ENCODE results near the gene SLC30A7. TPM values are rescaled to one million over a fixed set of nuclear protein-coding genes. Genes with fewer than 3 reads are reported as not detected.

SLC30A7 gene
- total and polyA plus RNA-seq, 2 of the 13 experiments (the other 11 are each of a cell fraction or from before 2014, with no cell fraction given), result 8.3 to 40.8 TPM

DNA sequence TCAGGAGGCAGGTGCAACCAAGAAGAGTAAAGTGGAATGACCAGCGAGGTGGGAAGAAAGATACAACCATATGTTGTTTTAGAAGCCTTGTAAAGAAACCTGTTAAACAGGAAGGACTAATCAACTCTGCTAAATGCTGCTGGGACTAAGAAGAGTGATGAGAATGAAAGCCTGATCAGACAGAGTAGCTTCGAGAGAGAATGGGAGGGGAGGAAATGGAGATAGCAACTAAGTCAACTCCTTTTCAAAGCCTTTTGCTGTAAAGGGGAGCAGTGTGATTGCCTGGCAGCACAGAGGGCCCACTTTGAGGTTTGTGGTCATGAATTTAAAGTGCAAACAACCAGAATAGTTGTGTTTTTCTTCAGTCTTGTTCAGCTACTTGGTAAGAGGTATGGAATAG is 31.4 kb downstream of the SLC30A7 start (continued):
- TF ChIP-seq LRRFIP1 (CRISPR knock-in tag; conservative IDR thresholded peaks at IDR 0.05) (no peak), MEIS1 (CRISPR knock-in tag; IDR thresholded peaks at IDR 0.05; ENCODE audit: borderline replicate concordance) (no peak)
- TF ChIP-seq, protein P1, sequence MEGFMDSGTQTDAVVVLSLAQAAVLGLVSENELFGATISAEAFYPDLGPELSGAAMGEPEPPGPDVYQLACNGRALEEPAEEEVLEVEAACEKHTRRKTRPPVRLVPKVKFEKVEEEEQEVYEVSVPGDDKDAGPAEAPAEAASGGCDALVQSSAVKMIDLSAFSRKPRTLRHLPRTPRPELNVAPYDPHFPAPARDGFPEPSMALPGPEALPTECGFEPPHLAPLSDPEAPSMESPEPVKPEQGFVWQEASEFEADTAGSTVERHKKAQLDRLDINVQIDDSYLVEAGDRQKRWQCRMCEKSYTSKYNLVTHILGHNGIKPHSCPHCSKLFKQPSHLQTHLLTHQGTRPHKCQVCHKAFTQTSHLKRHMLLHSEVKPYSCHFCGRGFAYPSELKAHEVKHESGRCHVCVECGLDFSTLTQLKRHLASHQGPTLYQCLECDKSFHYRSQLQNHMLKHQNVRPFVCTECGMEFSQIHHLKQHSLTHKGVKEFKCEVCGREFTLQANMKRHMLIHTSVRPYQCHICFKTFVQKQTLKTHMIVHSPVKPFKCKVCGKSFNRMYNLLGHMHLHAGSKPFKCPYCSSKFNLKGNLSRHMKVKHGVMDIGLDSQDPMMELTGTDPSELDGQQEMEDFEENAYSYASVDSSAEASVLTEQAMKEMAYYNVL (CRISPR knock-in tag; IDR thresholded peaks at IDR 0.05; ENCODE audit: borderline replicate concordance), result no peak

DNA sequence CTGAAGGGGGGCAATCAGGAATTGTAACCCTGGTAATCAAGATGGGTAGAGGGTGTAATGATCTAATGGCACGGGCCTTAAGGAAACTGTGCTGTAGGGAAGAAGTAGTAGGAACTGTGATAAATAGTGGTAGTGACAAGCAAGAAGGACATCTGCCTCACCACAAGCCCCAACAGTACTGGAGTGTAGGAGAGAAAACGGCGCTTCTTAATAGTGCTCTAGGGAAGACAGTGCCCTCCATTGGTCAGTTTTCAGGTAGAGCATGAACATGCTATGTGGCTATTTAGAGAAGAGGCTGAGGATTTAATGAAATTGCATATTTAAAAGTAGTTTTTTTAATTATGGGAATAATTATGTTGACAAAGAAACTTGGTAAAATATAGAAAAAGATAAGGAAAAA is 32.2 kb downstream of the SLC30A7 start:
- Histone ChIP-seq H2AFZ (ENCODE audit: low read length) (no peak overlapping the region), H3K79me2 (ENCODE audit: insufficient read depth, low read length) (no peaks in the 10 kb centered on the region), H3K4me2 (ENCODE audit: low read depth, low read length) (no peak overlapping the region), H3K27me3 (ENCODE audit: control insufficient read depth in 1 of 2, insufficient read depth in 2 of 2, low read length in 2 of 2) (no peaks in the 10 kb centered on the region), H3K9ac (ENCODE audit: insufficient read depth, low read depth, low read length) (no peak overlapping the region), H3K36me3 (replicated peaks in 1 of 2; ENCODE audit: control insufficient read depth in 1 of 2, insufficient read depth in 2 of 2, low read length in 2 of 2) (peaks cover 0 to 26% of the 10 kb centered on the region in 2 experiments; a peak in 4 of 5 replicates), H3K4me1 (ENCODE audit: insufficient read depth, low read length) (no peaks in the 10 kb centered on the region), H3K27ac (ENCODE audit: extremely low read length, insufficient read depth, low read length) (no peak overlapping the region), H4K20me1 (ENCODE audit: insufficient read depth, low read length) (no peaks in the 10 kb centered on the region), H3K9me3 (ENCODE audit: low read length) (no peaks in the 10 kb centered on the region), H3K4me3 (replicated peaks in 1 of 3; ENCODE audit: insufficient read depth in 1 of 3, low read depth in 2 of 3, low read length in 3 of 3) (no peak overlapping the region)
- 92% methylated on average over 3 of the region's 3 CpGs for WGBS (ENCODE audit: low lambda C conversion rate)
- FAIRE-seq, result no peak
- in situ Hi-C loops (cut with HindIII; ENCODE audit: extremely low pct_ligation_motif_present, low pct_unique_long_range_greater_than_20kb), result loop anchor here (5.0 kb wide), 1 partner anchor 309 kb away; the partner anchor contains the start of gene S1PR1
- ATAC-seq, result peak; percentile 55; the same call in 2 of the 3 replicates
- no TSS peak for BruUV-seq (replicated peaks)
- ChIA-PET CTCF (ENCODE audit: low intra/inter-chr PET ratio, low total read pairs) (no interaction called here), POLR2A (no interaction called here)
- intact Hi-C loops (cut with micrococcal nuclease; ENCODE audit: unreplicated experiment), result no loop called here
- DNase-seq (ENCODE audit: low spot score), result no peak
- TF ChIP-seq, protein P2, sequence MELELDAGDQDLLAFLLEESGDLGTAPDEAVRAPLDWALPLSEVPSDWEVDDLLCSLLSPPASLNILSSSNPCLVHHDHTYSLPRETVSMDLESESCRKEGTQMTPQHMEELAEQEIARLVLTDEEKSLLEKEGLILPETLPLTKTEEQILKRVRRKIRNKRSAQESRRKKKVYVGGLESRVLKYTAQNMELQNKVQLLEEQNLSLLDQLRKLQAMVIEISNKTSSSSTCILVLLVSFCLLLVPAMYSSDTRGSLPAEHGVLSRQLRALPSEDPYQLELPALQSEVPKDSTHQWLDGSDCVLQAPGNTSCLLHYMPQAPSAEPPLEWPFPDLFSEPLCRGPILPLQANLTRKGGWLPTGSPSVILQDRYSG (CRISPR knock-in tag; IDR thresholded peaks at IDR 0.05), result no peak
- TF ChIP-seq HDAC1 (CRISPR knock-in tag; IDR thresholded peaks at IDR 0.05) (no peak), ZNF605 (CRISPR knock-in tag; IDR thresholded peaks at IDR 0.05) (no peak), ZFP1 (CRISPR knock-in tag; IDR thresholded peaks at IDR 0.05) (no peak), ZSCAN21 (CRISPR knock-in tag; IDR thresholded peaks at IDR 0.05; ENCODE audit: borderline replicate concordance) (no peak), SNRNP70 (IDR thresholded peaks at IDR 0.05; ENCODE audit: low read depth, low read length) (no peak), IRX3 (CRISPR knock-in tag; IDR thresholded peaks at IDR 0.05; ENCODE audit: borderline replicate concordance, low read depth) (no peak)
- TF ChIP-seq, protein P3, sequence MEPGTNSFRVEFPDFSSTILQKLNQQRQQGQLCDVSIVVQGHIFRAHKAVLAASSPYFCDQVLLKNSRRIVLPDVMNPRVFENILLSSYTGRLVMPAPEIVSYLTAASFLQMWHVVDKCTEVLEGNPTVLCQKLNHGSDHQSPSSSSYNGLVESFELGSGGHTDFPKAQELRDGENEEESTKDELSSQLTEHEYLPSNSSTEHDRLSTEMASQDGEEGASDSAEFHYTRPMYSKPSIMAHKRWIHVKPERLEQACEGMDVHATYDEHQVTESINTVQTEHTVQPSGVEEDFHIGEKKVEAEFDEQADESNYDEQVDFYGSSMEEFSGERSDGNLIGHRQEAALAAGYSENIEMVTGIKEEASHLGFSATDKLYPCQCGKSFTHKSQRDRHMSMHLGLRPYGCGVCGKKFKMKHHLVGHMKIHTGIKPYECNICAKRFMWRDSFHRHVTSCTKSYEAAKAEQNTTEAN (CRISPR knock-in tag; conservative IDR thresholded peaks at IDR 0.05), result no peak
- TF ChIP-seq, protein P4, sequence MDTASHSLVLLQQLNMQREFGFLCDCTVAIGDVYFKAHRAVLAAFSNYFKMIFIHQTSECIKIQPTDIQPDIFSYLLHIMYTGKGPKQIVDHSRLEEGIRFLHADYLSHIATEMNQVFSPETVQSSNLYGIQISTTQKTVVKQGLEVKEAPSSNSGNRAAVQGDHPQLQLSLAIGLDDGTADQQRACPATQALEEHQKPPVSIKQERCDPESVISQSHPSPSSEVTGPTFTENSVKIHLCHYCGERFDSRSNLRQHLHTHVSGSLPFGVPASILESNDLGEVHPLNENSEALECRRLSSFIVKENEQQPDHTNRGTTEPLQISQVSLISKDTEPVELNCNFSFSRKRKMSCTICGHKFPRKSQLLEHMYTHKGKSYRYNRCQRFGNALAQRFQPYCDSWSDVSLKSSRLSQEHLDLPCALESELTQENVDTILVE (CRISPR knock-in tag; IDR thresholded peaks at IDR 0.05), result no peak
- TF ChIP-seq, protein P1 (CRISPR knock-in tag; IDR thresholded peaks at IDR 0.05; ENCODE audit: borderline replicate concordance), result no peak
